Astrocyte (in vitro differentiated cells and primary cell): Measurements from ENCODE around the gene CAMK1G. TPM values are rescaled to one million over a fixed set of nuclear protein-coding genes. Genes with fewer than 3 reads are reported as not detected.

Source experiments
- DNase-seq: peaks from one replicate; pipeline ENCODE4 v3.0.0-alpha.2; 2010; ENCODE audit warnings: low read depth
- FAIRE-seq: peaks from 2 replicates; lab custom pipeline; 2011; peaks lifted over from hg19 to GRCh38; lab: Jason Lieb, UNC
- H2AFZ ChIP-seq: 2 replicates; pipeline ENCODE4 v1.6.0; 2012; ENCODE audit warnings: low read depth, low read length, inconsistent platforms
- H3K27ac ChIP-seq: 2 replicates; pipeline ENCODE4 v1.5.1; 2011; ENCODE audit warnings: low read depth, low read length, inconsistent platforms
- H3K27me3 ChIP-seq: 2 replicates; pipeline ENCODE4 v1.6.0; 2011; ENCODE audit warnings: low read length, inconsistent platforms; ENCODE audit not compliant: insufficient read depth
- H3K36me3 ChIP-seq: 2 replicates; pipeline ENCODE4 v1.5.1; 2011; ENCODE audit warnings: low read length, inconsistent platforms; ENCODE audit not compliant: insufficient read depth
- H3K4me1 ChIP-seq: 2 replicates; pipeline ENCODE4 v1.5.1; 2011; ENCODE audit warnings: low read length, inconsistent platforms; ENCODE audit not compliant: insufficient read depth
- H3K4me2 ChIP-seq: 2 replicates; pipeline ENCODE4 v1.6.0; 2012; ENCODE audit warnings: low read length, inconsistent platforms
- H3K4me3 ChIP-seq: 2 replicates; pipeline ENCODE4 v1.5.1; 2011; ENCODE audit warnings: low read depth, mild to moderate bottlenecking, low read length, inconsistent platforms; ENCODE audit not compliant: insufficient read depth
- H3K79me2 ChIP-seq: 2 replicates; pipeline ENCODE4 v1.6.0; 2012; ENCODE audit warnings: mild to moderate bottlenecking, low read length, inconsistent platforms; ENCODE audit not compliant: insufficient read depth
- H3K9ac ChIP-seq: 2 replicates; pipeline ENCODE4 v1.6.0; 2012; ENCODE audit warnings: mild to moderate bottlenecking, low read length, inconsistent platforms
- H3K9me3 ChIP-seq: 2 replicates; pipeline ENCODE4 v1.5.1; 2012; ENCODE audit warnings: low read depth, mild to moderate bottlenecking, low read length, inconsistent platforms; ENCODE audit not compliant: insufficient read depth
- H4K20me1 ChIP-seq: 2 replicates; pipeline ENCODE4 v1.6.0; 2012; ENCODE audit warnings: low read length, inconsistent platforms; ENCODE audit not compliant: insufficient read depth
- H3K27ac Mint-ChIP-seq: one replicate; pipeline ENCODE4 v1.8.0; 2021; ENCODE audit warnings: mild to moderate bottlenecking, mixed read lengths; ENCODE audit not compliant: unreplicated experiment
- H3K27me3 Mint-ChIP-seq: one replicate; pipeline ENCODE4 v1.8.0; 2021; ENCODE audit warnings: low read depth, mixed read lengths; ENCODE audit not compliant: unreplicated experiment
- H3K36me3 Mint-ChIP-seq: one replicate; pipeline ENCODE4 v1.8.0; 2021; ENCODE audit warnings: low read depth, mixed read lengths; ENCODE audit not compliant: unreplicated experiment
- H3K4me1 Mint-ChIP-seq: one replicate; pipeline ENCODE4 v1.8.0; 2021; ENCODE audit warnings: low read depth, mixed read lengths; ENCODE audit not compliant: unreplicated experiment
- H3K4me3 Mint-ChIP-seq: one replicate; pipeline ENCODE4 v1.8.0; 2021; ENCODE audit warnings: mild to moderate bottlenecking, moderate library complexity, mixed read lengths; ENCODE audit not compliant: unreplicated experiment
- H3K9me3 Mint-ChIP-seq: one replicate; pipeline ENCODE4 v1.8.0; 2021; ENCODE audit warnings: mild to moderate bottlenecking, mixed read lengths; ENCODE audit not compliant: unreplicated experiment
- CTCF ChIP-seq: IDR thresholded peaks from 2 replicates; pipeline ENCODE4 v1.5.1; 2011; ENCODE audit warnings: low read depth, mild to moderate bottlenecking, inconsistent platforms, low read length, moderate library complexity; ENCODE audit not compliant: insufficient read depth
- EZH2 ChIP-seq: IDR thresholded peaks from 2 replicates; pipeline ENCODE4 v1.6.1; 2012; ENCODE audit warnings: mild to moderate bottlenecking, low read length, inconsistent platforms; ENCODE audit not compliant: insufficient read depth
- total RNA-seq: library from RNA; stranded (reverse); gene quantifications from 2 replicates; pipeline ENCODE4 v1.2.1, GENCODE V29; 2021

CAMK1G gene
- total RNA-seq, 1 donor from 2014 or later, result 0.45 TPM

- Histone ChIP-seq H4K20me1 (no peaks in the 10 kb centered on the region), H3K4me1 (no peaks in the 10 kb centered on the region), H3K4me2 (no peak overlapping the region), H3K9ac (no peak overlapping the region), H3K27me3 (no peaks in the 10 kb centered on the region), H2AFZ (no peak overlapping the region), H3K27ac (no peak overlapping the region), H3K36me3 (no peaks in the 10 kb centered on the region), H3K9me3 (no peaks in the 10 kb centered on the region), H3K4me3 (no peak overlapping the region), H3K79me2 (no peaks in the 10 kb centered on the region)
- FAIRE-seq (no peak), DNase-seq (no peak)
- no peak for TF ChIP-seq EZH2
- no peak for TF ChIP-seq CTCF
- Mint-ChIP-seq H3K4me3 (no peak overlapping the region), H3K36me3 (peaks cover 1% of the 10 kb centered on the region), H3K4me1 (peaks cover 6% of the 10 kb centered on the region), H3K27me3 (peaks cover 40% of the 10 kb centered on the region), H3K27ac (no peak overlapping the region), H3K9me3 (no peaks in the 10 kb centered on the region)
Observed at GRCh38 chr1:209609041-209609790, 25.7 kb downstream of the CAMK1G start.

- H3K36me3 ChIP-seq, result no peaks in the 10 kb centered on the region
- H3K4me1 Mint-ChIP-seq, result peaks cover 6% of the 10 kb centered on the region
- TF ChIP-seq CTCF (no peak), EZH2 (no peak)
- DNase-seq (no peak), FAIRE-seq (no peak)
- H3K27ac ChIP-seq, result no peak overlapping the region
- no peak overlapping the region for H3K27ac Mint-ChIP-seq
- no peak overlapping the region for H3K4me3 Mint-ChIP-seq
- peaks cover 1% of the 10 kb centered on the region for H3K36me3 Mint-ChIP-seq
- H3K4me3 ChIP-seq, result no peak overlapping the region
- no peaks in the 10 kb centered on the region for H3K9me3 Mint-ChIP-seq
- no peaks in the 10 kb centered on the region for H3K27me3 ChIP-seq
- no peaks in the 10 kb centered on the region for H3K9me3 ChIP-seq
- no peaks in the 10 kb centered on the region for H3K4me1 ChIP-seq
- H3K79me2 ChIP-seq, result no peaks in the 10 kb centered on the region
- H3K27me3 Mint-ChIP-seq, result peaks cover 45% of the 10 kb centered on the region
- no peaks in the 10 kb centered on the region for H4K20me1 ChIP-seq
- H2AFZ ChIP-seq, result no peak overlapping the region
- H3K9ac ChIP-seq, result no peak overlapping the region
- no peak overlapping the region for H3K4me2 ChIP-seq
Observed at GRCh38 chr1:209609791-209610630, 26.5 kb downstream of the CAMK1G start.

- no peaks in the 10 kb centered on the region for H3K27me3 ChIP-seq
- no peaks in the 10 kb centered on the region for H3K4me1 ChIP-seq
- Mint-ChIP-seq H3K36me3 (no peaks in the 10 kb centered on the region), H3K27me3 (peaks cover 43% of the 10 kb centered on the region), H3K27ac (no peak overlapping the region), H3K9me3 (peaks cover 2% of the 10 kb centered on the region), H3K4me1 (peaks cover 6% of the 10 kb centered on the region), H3K4me3 (no peak overlapping the region)
- H2AFZ ChIP-seq, result no peak overlapping the region
- DNase-seq (no peak), FAIRE-seq (no peak)
- H3K36me3 ChIP-seq, result no peaks in the 10 kb centered on the region
- H3K9me3 ChIP-seq, result no peaks in the 10 kb centered on the region
- no peak overlapping the region for H3K9ac ChIP-seq
- no peak for TF ChIP-seq CTCF
- TF ChIP-seq EZH2, result no peak
- H3K4me3 ChIP-seq, result no peak overlapping the region
- H3K4me2 ChIP-seq, result no peak overlapping the region
- H3K27ac ChIP-seq, result no peak overlapping the region
- H4K20me1 ChIP-seq, result no peaks in the 10 kb centered on the region
- no peaks in the 10 kb centered on the region for H3K79me2 ChIP-seq
Observed at GRCh38 chr1:209610631-209610905, 27.1 kb downstream of the CAMK1G start.
